HG03469 (cell line): Measurements from ENCODE around the gene HS6ST3.

Experiments
- ATAC-seq: cut with Tn5 transposase; IDR thresholded peaks from one replicate; pipeline ENCODE4 v1.9.1; 2021; ENCODE audit warnings: mild to moderate bottlenecking, moderate library complexity, moderate number of reproducible peaks; ENCODE audit not compliant: unreplicated experiment

HS6ST3 gene

DNA sequence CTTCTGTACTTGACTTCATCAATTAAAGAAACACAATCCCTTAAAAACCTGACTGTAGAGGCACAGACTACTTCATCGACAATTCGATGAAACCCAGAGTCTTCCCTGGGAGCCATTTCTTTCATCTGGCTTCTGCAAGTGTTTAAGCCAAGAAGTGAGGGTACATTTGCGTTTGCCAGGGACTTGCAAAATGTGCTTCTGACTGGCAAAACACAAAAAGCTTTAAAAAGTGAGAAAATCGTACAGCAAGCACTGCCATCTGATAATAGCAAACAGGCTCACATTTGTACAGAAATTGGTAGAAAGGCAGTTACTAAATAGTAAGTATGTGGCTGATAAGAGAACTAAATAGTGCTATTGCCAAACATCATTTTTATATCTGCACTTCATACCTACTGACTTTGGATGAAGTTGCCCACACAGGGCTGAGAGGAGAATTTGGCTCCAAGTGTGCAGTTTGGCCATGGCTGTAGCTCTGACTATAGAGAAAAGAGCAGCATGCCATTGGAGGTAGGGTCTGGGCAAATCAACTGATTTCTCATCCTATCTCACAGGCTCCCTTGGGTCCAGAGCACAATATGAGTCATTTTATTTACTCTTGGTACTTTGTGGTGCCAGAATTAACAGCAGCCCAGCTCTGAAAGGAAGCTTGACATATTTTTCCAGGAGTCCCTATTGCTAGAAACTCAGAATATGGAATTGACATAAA, 546.2 kb downstream of the HS6ST3 start:
- ATAC-seq, result no peak

- ATAC-seq, result no peak
Observed at GRCh38 chr13:96637039-96637438, 547.1 kb downstream of the HS6ST3 start.

DNA sequence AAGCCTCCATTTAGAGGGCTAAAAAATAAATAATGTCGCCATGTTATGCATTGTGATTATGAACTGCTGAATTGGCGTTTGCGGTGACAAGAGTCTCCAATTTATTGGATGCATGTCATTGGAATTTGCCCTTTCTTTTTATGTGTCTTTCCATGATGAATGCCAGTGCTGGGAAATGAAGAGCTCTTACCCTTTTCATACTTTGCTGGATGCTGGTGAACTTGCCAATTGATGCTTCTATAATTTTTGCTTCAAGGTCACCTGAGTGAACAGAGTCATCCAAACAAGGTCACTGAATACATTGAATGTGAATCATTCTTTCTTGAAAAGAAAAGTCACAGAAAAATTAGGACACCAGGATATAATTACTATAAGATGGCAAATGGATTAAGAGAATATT, 556.2 kb downstream of the HS6ST3 start:
- ATAC-seq, result no peak

GRCh38 chr13:96646515-96647211, 556.8 kb downstream of the HS6ST3 start:
- ATAC-seq, result no peak

DNA sequence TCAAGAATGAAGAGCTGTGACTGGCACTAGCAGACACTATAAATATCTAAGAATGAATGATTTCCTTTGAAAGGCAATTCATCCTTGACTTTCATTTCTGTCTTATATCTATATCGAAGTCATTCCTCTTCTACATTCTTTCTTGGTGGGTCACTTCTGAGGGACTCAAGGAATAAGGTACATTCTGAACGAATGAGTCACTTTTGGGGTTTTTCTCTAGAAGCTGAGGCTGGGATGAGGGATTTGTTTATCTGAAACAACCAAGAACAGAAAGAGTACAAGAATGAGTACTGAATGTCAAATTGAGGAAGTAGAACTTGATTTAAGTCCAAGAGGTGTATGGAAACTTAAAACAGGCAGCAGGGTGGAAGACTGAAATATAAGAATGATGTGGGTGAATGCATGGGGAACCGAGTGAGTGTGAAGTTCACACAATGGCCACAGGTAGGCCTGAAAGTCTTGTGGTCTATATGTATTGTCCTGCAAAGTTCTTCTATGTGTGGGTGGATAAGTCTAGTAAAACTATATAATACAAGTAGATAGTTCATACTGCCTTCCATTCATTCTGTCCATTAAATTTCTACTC, 560.5 kb downstream of the HS6ST3 start:
- ATAC-seq, result peak; percentile 93

- no peak for ATAC-seq
Observed at GRCh38 chr13:96651598-96651997, 561.7 kb downstream of the HS6ST3 start.

GRCh38 chr13:96652506-96652905, 562.6 kb downstream of the HS6ST3 start:
- no peak for ATAC-seq

DNA sequence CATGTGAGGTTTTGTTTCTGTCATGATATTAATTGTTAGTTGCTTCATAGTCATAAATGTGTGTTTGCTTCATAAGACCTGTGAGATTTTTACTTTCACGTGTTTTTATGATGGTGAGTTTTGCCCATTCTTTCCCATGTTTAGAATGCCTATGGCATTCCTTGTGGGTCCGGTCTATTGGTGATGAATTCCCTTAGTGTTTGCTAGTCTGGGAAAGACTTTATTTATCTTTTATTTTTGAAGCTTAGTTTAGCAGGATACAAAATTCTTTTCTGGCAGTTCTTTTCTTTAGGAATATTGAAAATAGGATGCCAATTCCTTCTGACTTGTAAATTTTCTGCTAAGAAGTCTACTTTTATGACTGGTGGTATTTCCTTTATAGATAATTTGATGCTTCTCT, 571.7 kb downstream of the HS6ST3 start:
- no peak for ATAC-seq

- ATAC-seq, result no peak
Observed at GRCh38 chr13:96662036-96662435, 572.1 kb downstream of the HS6ST3 start.

- no peak for ATAC-seq
Observed at GRCh38 chr13:96667294-96668018, 577.5 kb downstream of the HS6ST3 start.

DNA sequence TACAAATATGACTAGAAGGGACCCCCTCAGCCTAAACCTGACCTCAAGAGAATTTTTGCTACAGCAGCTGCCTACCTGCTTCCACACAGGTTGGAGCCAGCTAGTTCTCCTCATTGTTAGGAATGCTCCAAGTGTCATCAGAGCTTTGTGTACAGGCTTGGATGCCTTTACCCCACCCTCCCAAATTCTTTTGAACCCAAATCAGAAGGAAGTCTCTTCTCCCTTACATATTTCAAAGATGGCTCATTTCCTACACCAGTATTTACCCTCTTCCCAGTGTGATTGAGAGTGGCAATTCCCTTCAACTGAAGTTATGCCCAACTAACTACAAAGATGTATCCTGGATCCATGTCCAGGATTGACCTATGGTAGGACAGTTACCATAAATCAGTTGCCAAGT, 581.2 kb downstream of the HS6ST3 start:
- ATAC-seq, result no peak

DNA sequence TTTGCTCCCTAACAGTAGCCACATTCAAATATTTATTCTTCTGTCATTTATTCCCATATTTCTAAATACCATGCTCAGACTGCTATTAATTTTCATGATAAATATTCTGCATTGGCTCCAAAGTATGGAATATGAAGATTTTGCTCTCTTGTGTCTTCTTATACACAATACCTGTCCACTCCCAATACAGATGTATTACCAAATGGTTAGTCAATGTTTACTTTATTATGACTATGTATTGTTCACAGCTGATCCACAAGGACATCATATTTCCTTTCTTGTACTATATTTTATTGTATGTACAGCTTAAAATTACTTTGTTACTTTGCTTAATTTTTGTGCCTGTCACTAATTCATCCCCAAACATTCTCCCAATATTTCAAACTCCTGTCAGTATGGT, 582.1 kb downstream of the HS6ST3 start:
- ATAC-seq, result no peak

DNA sequence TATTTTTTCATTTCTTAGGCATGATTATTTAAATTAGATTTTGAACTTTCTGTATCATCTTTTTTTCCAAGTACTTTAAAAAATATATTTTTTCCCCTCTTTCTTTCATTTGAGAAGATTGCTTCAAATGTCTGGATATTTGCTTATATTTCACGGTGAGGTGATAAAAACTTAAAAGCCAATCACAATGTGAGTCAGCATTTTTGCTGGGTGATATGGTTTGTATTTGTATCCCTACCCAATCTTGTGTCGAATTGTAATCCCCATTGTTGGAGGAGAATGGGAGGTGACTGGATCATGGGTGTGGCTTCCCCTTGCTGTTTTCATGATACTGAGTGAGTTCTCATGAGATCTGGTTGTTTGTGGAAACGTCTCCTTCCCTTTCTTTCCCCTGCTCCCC, 583.9 kb downstream of the HS6ST3 start:
- ATAC-seq, result no peak

DNA sequence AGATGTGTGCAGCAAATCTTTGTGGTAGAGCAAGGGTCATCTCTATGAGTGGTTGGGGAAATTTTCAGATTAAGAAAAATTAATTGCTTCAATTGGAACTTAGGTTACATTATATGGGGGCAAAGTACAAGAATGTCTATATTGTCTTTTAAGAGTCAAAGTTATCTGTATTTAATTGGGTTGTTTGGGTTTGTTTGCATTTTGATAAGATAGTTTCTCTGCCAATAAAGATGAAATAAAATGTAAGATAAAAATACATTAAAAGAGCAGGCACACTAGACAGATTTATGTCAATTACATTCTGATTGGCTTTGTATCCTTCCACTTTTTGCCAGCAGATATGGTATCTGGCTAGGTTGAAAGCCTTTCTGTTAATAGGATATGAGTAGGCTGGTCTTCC, 587.1 kb downstream of the HS6ST3 start:
- ATAC-seq, result no peak

GRCh38 chr13:96678801-96679200, 588.9 kb downstream of the HS6ST3 start:
- no peak for ATAC-seq

DNA sequence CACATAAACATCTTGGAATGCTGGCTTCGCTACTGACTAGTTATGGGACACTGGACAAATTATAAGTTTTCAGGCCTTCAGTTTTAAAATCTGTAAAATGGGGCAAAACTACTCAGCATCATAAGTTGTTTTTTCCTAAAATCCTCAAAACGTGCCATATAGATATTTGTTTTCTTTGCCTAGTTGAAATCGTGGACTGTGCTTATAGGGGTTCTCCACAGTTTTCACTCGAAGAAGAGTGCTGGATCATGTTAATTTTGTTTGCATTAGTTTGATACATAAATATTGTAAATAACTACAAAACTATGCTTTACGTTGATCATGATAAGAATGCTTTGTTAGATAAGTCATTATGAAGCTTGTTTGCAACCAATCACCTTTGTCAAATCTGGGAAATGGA, 591.0 kb downstream of the HS6ST3 start:
- ATAC-seq, result no peak

GRCh38 chr13:96681766-96682165, 591.9 kb downstream of the HS6ST3 start:
- ATAC-seq, result no peak

- no peak for ATAC-seq
Observed at GRCh38 chr13:96684469-96684868, 594.6 kb downstream of the HS6ST3 start.

- no peak for ATAC-seq
Observed at GRCh38 chr13:96684907-96685306, 595.0 kb downstream of the HS6ST3 start.

DNA sequence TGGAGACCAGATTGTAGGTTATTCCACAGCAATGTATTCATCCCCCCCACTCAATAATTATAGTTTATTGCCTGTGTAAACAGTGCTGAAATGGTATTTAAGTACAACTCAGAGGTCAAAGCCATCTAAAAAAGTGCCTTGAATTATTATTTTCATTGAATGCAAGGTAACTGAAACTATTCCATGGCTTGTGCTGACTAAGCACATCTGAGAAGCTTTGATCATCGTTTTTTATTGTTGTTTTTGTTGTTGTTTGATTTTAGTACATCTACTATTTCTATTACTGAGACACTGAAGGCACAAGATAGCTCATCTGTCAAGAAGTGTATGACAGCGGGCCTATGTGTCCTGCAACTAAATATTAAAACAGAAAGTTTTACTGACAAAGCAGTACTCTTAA, 596.4 kb downstream of the HS6ST3 start:
- ATAC-seq, result no peak

DNA sequence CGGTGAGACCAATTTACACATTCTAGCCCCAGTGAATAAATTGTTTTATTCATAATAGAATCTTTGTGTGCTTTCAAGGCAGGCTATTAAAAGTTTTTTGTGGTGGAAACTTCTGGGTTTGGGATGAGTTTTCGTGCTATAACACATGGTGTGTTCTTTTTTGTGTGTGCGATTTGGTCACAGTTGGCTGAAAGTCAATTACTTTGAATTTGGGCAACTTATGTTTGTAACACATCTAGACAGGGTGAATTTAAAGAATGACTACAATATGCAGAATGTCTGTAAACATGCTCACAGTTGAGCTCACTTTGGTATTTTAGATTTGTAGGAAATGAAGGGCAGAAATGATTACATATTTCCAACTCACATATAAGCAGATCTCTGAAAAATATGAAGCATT, 597.3 kb downstream of the HS6ST3 start:
- no peak for ATAC-seq

DNA sequence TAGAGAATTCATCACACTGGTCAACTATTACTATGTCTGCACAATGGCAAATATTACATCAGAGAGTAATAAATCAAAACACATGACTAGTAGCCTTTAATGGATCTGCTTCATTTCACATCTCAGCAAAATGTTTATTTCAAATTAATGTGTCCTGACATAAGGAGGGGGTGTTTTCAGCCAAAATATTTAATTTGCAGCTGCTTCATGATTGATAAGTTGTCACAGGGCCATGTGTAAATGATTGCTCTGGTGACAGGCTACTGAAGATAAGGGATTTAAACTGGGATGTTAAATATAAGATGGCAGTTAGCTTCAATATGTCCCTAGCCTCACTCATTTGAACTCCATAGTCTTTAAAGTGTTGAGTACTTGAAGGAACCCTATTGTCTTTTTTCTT, 601.1 kb downstream of the HS6ST3 start:
- no peak for ATAC-seq
